ENCODE results near the gene MFAP2. TPM values are rescaled to one million over a fixed set of nuclear protein-coding genes. Genes with fewer than 3 reads are reported as not detected.
A peak's percentile ranks its signal among the peaks of the same experiment; 100 is the strongest.

The MFAP2 gene
- total RNA-seq, 4 donors from 2014 or later = 1.9 to 8.4 (median 2.1) TPM; not detected in 1

GRCh38 chr1:17011439-17012307 lies 31.3 kb upstream of the MFAP2 start, which contains the start of gene ATP13A2:
Gene ATP13A2, minus strand, starts transcription at chr1:17011928. Its CDS starts 190 bp downstream, at chr1:17011738.
- no peaks in the 10 kb centered on the region for H3K36me3 ChIP-seq
- no peaks in the 10 kb centered on the region for H3K27me3 ChIP-seq
- H3K4me3 ChIP-seq = peak within 1 kb of the TSS; percentile 81 to 98 (median 89)
- H3K4me1 ChIP-seq = peaks cover 0 to 23% (median 6%) of the 10 kb centered on the region in 4 donors
- H3K9me3 ChIP-seq = no peaks in the 10 kb centered on the region
- TF ChIP-seq CTCF (IDR thresholded peaks at IDR 0.05) (no peak), POLR2A (IDR thresholded peaks at IDR 0.05) (peak in 1 of 2 donors; percentile 16)
- peak; percentile 91 to 93 (median 92) for DNase-seq
- H3K27ac ChIP-seq = peak within 1 kb of the TSS; percentile 32 to 74 (median 64)

DNA sequence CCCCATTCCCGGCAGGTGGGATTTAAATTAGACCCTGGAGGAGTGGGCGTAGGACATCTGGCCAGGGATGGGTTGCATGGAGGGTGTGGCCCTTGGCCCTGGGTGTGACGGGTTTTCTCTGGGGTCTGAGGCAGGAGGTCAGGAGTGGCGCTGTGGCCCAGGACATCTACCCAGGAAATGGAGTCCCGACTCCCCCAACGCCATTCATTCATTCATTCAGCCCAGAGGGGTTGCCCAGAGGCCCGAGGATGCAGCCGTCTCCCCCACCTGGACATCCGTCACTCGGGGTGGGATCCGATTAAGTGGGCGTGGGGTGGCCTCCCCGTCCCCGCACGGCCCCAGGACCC lies 30.6 kb upstream of the MFAP2 start:
- peak overlapping the region; percentile 32 to 74 (median 64) for H3K27ac ChIP-seq

GRCh38 chr1:17009706-17010105 lies 29.3 kb upstream of the MFAP2 start:
- no peaks in the 10 kb centered on the region for H3K9me3 ChIP-seq
- peaks cover 0 to 8% (median 0%) of the 10 kb centered on the region in 3 donors for H3K36me3 ChIP-seq
- no peak for TF ChIP-seq CTCF (IDR thresholded peaks at IDR 0.05)
- no peak for TF ChIP-seq POLR2A (IDR thresholded peaks at IDR 0.05)
- DNase-seq = no peak
- no peaks in the 10 kb centered on the region for H3K27me3 ChIP-seq
- no peak overlapping the region for H3K4me3 ChIP-seq
- H3K4me1 ChIP-seq = peaks cover 0 to 23% (median 6%) of the 10 kb centered on the region in 4 donors
- H3K27ac ChIP-seq = no peak overlapping the region

More for the DNA sequence above, 30.6 kb upstream of the MFAP2 start:
- peaks cover 0 to 23% (median 6%) of the 10 kb centered on the region in 4 donors for H3K4me1 ChIP-seq
- no peak for DNase-seq
- no peaks in the 10 kb centered on the region for H3K9me3 ChIP-seq
- no peaks in the 10 kb centered on the region for H3K27me3 ChIP-seq
- peak overlapping the region; percentile 81 to 98 (median 89) for H3K4me3 ChIP-seq
- no peaks in the 10 kb centered on the region for H3K36me3 ChIP-seq
- TF ChIP-seq POLR2A (IDR thresholded peaks at IDR 0.05) = no peak
- no peak for TF ChIP-seq CTCF (IDR thresholded peaks at IDR 0.05)

DNA sequence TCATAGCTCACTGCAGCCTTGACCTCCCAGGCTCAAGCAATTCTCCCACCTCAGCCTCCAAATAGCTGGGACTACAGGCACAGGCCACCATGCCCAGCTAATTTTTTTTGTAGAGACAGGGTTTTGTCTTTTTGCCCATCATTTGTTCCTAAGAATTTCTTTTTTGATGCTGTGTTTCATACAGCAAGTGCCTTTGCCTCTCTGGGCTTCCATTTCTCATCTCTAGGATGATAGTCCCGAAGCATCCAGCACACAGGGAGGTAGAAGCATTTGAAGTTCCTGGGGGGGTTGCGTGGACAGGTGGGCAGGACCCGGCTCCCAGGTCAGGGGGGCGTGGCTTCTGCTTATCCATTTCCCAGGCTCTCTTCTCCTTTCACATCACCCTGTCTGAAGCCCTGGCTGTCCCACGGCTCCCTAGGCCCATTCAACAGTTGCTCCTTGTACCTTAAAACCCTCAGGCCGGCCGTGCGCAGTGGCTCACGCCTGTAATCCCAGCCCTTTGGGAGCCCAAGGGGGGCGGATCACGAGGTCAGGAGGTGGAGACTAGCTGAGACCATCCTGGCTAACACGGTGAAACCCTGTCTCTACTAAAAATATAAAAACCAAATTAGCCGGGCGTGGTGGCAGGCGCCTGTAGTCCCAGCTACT lies 27.9 kb upstream of the MFAP2 start:
- Histone ChIP-seq H3K4me3 (no peak overlapping the region), H3K27me3 (no peaks in the 10 kb centered on the region), H3K4me1 (peaks cover 0 to 23% (median 6%) of the 10 kb centered on the region in 4 donors), H3K9me3 (no peaks in the 10 kb centered on the region), H3K27ac (no peak overlapping the region), H3K36me3 (peaks cover 0 to 19% (median 0%) of the 10 kb centered on the region in 3 donors)
- no peak for DNase-seq
- TF ChIP-seq POLR2A (IDR thresholded peaks at IDR 0.05) (no peak), CTCF (IDR thresholded peaks at IDR 0.05) (no peak)

DNA sequence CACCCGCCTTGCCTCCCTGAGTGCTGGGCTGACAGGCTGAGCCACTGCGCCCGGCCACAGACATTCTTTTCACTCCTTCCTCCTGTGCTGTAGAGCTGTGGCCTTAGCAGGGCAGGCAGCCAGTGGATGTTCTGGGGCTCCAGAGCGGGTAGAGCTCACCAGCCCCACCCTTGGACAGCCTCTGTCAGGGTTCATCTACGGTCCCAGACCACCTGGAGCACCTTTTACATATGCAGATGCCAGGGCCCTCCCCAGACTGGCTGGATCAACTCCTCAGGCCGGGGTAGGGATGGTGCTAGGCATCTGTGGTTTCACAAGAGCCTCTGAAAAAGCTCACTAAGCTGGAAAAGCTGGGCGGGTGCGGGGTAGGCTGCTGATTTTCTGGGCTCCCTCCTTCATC lies 26.7 kb upstream of the MFAP2 start:
- no peak for TF ChIP-seq CTCF (IDR thresholded peaks at IDR 0.05)
- no peak for TF ChIP-seq POLR2A (IDR thresholded peaks at IDR 0.05)
- Histone ChIP-seq H3K9me3 (no peaks in the 10 kb centered on the region), H3K4me3 (no peak overlapping the region), H3K27ac (no peak overlapping the region), H3K36me3 (peaks cover 0 to 23% (median 0%) of the 10 kb centered on the region in 3 donors), H3K27me3 (no peaks in the 10 kb centered on the region), H3K4me1 (peaks cover 0 to 21% (median 6%) of the 10 kb centered on the region in 4 donors)
- DNase-seq = no peak

All from Peyer's patch (tissue), 4 donors.